ENCODE data around the gene CNFN. TPM values are rescaled to one million over a fixed set of nuclear protein-coding genes. Genes with fewer than 3 reads are reported as not detected.
A peak's percentile ranks its signal among the peaks of the same experiment; 100 is the strongest.

CNFN gene
- total and polyA plus RNA-seq, 7 donors: 6.1 to 21.0 (median 9.7) TPM; not detected in 4

DNA sequence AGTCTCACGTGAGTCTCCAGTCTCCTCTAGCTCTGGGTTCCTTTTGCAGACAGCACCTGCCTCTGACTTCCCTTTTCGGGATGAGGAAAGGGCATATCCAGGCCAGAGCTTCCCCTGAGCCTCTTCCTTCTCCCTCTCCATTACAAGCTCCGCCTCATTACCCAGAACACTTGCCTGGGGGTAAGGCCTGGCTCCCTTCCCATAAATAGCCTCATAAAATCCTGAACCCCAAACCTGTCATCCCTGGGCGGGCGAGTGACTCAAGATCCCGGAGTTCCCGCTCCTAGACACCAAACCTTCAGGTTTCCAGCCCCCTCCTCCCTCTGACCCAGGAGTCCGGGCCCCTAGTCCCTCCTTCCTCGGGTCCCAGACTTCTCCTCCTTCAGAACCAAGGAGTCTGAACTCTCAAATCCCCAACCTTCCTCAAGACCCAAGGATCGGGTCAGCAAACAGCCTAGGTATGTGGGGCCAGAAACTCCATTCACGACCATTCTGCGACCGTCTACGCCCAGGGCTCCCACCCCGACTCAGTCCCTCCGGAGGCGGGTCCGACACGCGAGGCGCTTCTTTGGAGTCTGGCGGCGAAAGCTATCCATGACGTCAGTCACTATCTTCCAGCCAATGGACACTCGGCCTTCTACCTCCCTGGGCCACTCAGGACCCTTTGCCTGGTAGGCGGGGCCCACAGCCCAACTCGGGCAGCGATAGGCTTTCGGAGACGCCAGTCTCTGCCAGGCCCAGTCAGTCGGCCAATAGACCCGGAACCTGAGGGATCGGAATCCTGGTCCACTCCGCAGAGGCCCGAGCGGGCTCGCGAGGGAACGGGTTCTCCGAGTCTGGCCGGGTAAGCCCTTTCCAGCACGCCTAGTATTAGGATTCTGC, 6.5 kb upstream of the CNFN start:
- no peaks in the 10 kb centered on the region for H3K27me3 ChIP-seq
- peaks cover 0 to 27% (median 21%) of the 10 kb centered on the region in 4 donors for H3K4me1 ChIP-seq
- 2 to 4% methylated on average over 42 of the region's 42 CpGs for WGBS, 2 donors
- H3K4me3 ChIP-seq: peak overlapping the region; percentile 25 to 56 (median 50)
- peak overlapping the region; percentile 78 to 90 (median 88) for H3K27ac ChIP-seq
- DNase-seq: peak; percentile 99
- H3K36me3 ChIP-seq: no peaks in the 10 kb centered on the region
- TF ChIP-seq POLR2AphosphoS5 (IDR thresholded peaks at IDR 0.05) (peak; percentile 78 to 88 (median 86)), POLR2A (IDR thresholded peaks at IDR 0.05) (peak; percentile 62 to 68), EP300 (IDR thresholded peaks at IDR 0.05) (no peak)
- TF ChIP-seq, protein P1, sequence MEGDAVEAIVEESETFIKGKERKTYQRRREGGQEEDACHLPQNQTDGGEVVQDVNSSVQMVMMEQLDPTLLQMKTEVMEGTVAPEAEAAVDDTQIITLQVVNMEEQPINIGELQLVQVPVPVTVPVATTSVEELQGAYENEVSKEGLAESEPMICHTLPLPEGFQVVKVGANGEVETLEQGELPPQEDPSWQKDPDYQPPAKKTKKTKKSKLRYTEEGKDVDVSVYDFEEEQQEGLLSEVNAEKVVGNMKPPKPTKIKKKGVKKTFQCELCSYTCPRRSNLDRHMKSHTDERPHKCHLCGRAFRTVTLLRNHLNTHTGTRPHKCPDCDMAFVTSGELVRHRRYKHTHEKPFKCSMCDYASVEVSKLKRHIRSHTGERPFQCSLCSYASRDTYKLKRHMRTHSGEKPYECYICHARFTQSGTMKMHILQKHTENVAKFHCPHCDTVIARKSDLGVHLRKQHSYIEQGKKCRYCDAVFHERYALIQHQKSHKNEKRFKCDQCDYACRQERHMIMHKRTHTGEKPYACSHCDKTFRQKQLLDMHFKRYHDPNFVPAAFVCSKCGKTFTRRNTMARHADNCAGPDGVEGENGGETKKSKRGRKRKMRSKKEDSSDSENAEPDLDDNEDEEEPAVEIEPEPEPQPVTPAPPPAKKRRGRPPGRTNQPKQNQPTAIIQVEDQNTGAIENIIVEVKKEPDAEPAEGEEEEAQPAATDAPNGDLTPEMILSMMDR (IDR thresholded peaks at IDR 0.05): no peak
- H3K9me3 ChIP-seq: no peaks in the 10 kb centered on the region
- intact Hi-C loops (cut with DNase I): loop anchor here (5.0 kb wide), 1 partner anchor 69 kb away; the partner anchor contains the start of gene MEGF8

DNA sequence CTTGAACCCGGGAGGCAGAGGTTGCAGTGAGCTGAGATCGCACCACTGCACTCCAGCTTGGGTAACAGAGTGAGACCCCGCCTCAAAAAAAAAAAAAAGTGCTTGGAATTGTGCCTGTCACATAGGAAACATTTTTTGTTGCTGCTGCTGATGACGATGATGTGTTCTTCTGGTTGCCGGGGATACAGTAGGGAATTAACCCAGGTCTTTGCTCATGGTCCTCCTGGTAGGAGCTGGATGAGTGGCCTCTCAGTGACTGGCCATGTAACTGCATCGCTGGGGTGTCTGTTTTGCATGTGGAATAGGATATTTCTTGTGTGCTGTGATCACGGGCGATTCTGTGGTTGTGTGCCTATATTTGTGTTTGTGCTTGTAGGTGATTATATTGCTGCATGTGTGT, 4.7 kb upstream of the CNFN start:
- intact Hi-C loops (cut with DNase I): loop anchor here (5.0 kb wide), 1 partner anchor 67 kb away; the partner anchor contains the start of gene MEGF8
- no peak for DNase-seq
- WGBS, 2 donors: 84 to 88% methylated on average over 8 of the region's 8 CpGs
- Histone ChIP-seq H3K36me3 (no peaks in the 10 kb centered on the region), H3K27ac (no peak overlapping the region), H3K9me3 (no peaks in the 10 kb centered on the region), H3K27me3 (peaks cover 5 to 18% (median 9%) of the 10 kb centered on the region in 3 donors), H3K4me3 (no peak overlapping the region), H3K4me1 (peaks cover 0 to 18% (median 12%) of the 10 kb centered on the region in 4 donors)
- no peak for TF ChIP-seq POLR2A (IDR thresholded peaks at IDR 0.05)
- no peak for TF ChIP-seq EP300 (IDR thresholded peaks at IDR 0.05)
- TF ChIP-seq, protein P1 (IDR thresholded peaks at IDR 0.05): no peak
- no peak for TF ChIP-seq POLR2AphosphoS5 (IDR thresholded peaks at IDR 0.05)

DNA sequence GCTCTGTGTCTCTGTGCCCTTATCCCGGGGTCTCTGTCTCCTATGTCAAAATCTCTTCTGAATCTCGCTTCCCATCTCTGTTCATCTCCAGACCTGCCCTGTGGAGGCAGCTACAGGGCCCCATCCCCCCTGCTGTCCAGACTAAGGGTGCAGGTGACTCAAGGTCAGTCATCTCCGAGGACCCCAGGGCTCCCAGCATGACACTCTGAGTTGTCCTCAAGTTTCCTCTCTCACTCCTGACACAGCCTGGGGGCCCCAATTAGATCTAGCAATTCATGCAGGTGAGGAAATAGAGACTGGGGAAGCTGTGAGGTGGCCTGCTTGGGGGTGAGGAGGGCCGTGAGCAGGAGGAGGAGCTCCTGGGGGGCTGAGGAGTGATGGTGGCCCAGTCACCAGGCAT, 2.1 kb upstream of the CNFN start:
- TF ChIP-seq EP300 (IDR thresholded peaks at IDR 0.05) (no peak), POLR2A (IDR thresholded peaks at IDR 0.05) (no peak), POLR2AphosphoS5 (IDR thresholded peaks at IDR 0.05) (no peak)
- TF ChIP-seq, protein P1 (IDR thresholded peaks at IDR 0.05): no peak
- intact Hi-C loops (cut with DNase I): no loop called here
- H3K36me3 ChIP-seq: no peaks in the 10 kb centered on the region
- no peak for DNase-seq
- H3K9me3 ChIP-seq: no peaks in the 10 kb centered on the region
- no peak overlapping the region for H3K4me3 ChIP-seq
- no peak overlapping the region for H3K27ac ChIP-seq
- H3K4me1 ChIP-seq: peaks cover 0 to 12% (median 7%) of the 10 kb centered on the region in 4 donors
- peaks cover 18 to 44% (median 32%) of the 10 kb centered on the region in 3 donors for H3K27me3 ChIP-seq
- 66 to 73% methylated on average over 4 of the region's 4 CpGs for WGBS, 2 donors

DNA sequence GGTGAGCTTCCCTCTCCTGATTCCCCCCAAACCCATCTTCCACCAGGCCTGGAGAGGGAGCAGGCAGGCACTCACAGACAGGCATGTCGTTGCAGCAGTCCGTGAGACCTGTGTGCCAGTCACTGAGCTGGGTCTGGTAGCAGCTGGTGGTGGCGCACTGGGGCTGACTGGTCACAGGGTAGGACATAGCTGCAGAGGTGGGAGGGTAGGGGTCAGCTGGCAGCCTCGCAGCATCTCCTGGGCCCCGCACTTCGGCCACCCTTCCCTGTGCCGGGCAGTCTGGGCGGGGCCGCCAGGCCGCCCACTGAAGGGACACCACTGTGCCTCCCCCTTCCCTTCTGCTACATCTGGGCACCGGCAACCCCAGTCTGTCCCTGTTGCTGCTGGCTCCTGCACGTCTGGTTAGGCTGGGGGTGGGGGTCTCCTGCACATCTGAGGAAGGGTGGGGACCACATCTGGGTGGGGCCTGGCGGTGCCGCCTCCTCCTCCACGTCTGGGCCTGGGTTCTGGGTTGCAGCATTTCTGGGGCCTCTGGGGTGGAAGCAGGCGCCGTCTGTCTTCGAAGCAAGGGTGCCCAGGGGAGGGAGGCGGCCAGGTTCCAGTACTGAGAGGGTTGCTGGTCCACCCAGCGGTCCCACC, 1.1 kb downstream of the CNFN start:
- DNase-seq: no peak
- 68 to 76% methylated on average over 20 of the region's 20 CpGs for WGBS, 2 donors
- TF ChIP-seq POLR2A (IDR thresholded peaks at IDR 0.05) (no peak), POLR2AphosphoS5 (IDR thresholded peaks at IDR 0.05) (no peak), EP300 (IDR thresholded peaks at IDR 0.05) (no peak)
- TF ChIP-seq, protein P1 (IDR thresholded peaks at IDR 0.05): no peak
- Histone ChIP-seq H3K9me3 (no peaks in the 10 kb centered on the region), H3K36me3 (no peaks in the 10 kb centered on the region), H3K4me1 (peaks cover 0 to 10% (median 7%) of the 10 kb centered on the region in 4 donors), H3K4me3 (no peak overlapping the region), H3K27me3 (peaks cover 19 to 68% (median 42%) of the 10 kb centered on the region in 3 donors), H3K27ac (no peak overlapping the region)
- intact Hi-C loops (cut with DNase I): no loop called here
